T-cell (primary cell): ENCODE measurements around the gene MMS19. TPM values are rescaled to one million over a fixed set of nuclear protein-coding genes. Genes with fewer than 3 reads are reported as not detected.

Experiments used
- ATAC-seq, 4 experiments: fragments of 200-7000 bp in 3 of 4; fragments of 150-1000 bp in 1 of 4; cut with Tn5 transposase; replicated peaks in 1 of 4; 1 replicate in 3 of 4; 2 replicates in 1 of 4; pipeline ENCODE4 v1.10.0; 2021; ENCODE audit warnings: moderate library complexity in 3 of 4, mild to moderate bottlenecking in 2 of 4, moderate number of reproducible peaks in 1 of 4
- CTCF ChIA-PET, 2 donors: fragments of 300-600 bp; sonication (Branson Sonifier 250); formaldehyde crosslinking; loops; one replicate each; lab custom pipeline; 2022; ENCODE audit warnings: antibody characterized with exemption in 2 of 2; lab: Charles Lee
- POLR2A ChIA-PET, 2 donors: fragments of 300-600 bp; sonication (Branson Sonifier 250); formaldehyde crosslinking; loops; one replicate each; lab custom pipeline; 2022; ENCODE audit warnings: antibody characterized with exemption in 2 of 2; lab: Charles Lee
- DNase-seq, 35 experiments: peaks; one replicate each; pipeline versions ENCODE4 v3.0.0 to v3.0.0-alpha.2; 2013 to 2023
- H3K27ac ChIP-seq: one replicate; pipeline ENCODE4 v1.5.1; 2013; ENCODE audit warnings: low read length
- H3K27me3 ChIP-seq, 2 experiments: replicated peaks in 1 of 2; 1 replicate in 1 of 2; 2 replicates in 1 of 2; pipeline versions ENCODE4 v1.6.1 to v1.7.0; 2013; ENCODE audit warnings: low read length in 1 of 2, mixed read lengths in 1 of 2; ENCODE audit not compliant: control insufficient read depth in 2 of 2, insufficient read depth in 2 of 2; ENCODE audit errors: extremely low read depth in 1 of 2
- H3K36me3 ChIP-seq, 2 donors: 1 replicate in 1 of 2; 2 replicates in 1 of 2; pipeline versions ENCODE4 v1.6.1 to v1.7.0; 2013; ENCODE audit warnings: low read length in 1 of 2; ENCODE audit not compliant: control insufficient read depth in 2 of 2, insufficient read depth in 1 of 2; ENCODE audit errors: extremely low read depth in 1 of 2
- H3K4me1 ChIP-seq, 2 experiments: 1 replicate in 1 of 2; 2 replicates in 1 of 2; pipeline versions ENCODE4 v1.6.1 to v1.7.0; 2013; ENCODE audit warnings: low read length in 2 of 2, mixed read lengths in 1 of 2; ENCODE audit not compliant: insufficient read depth in 2 of 2, control insufficient read depth in 1 of 2; ENCODE audit errors: extremely low read depth in 1 of 2
- H3K4me3 ChIP-seq, 2 donors: 1 replicate in 1 of 2; 2 replicates in 1 of 2; pipeline versions ENCODE4 v1.5.1 to v1.7.0; 2013; ENCODE audit warnings: mild to moderate bottlenecking in 2 of 2, low read length in 1 of 2, moderate library complexity in 1 of 2; ENCODE audit not compliant: control insufficient read depth in 1 of 2; ENCODE audit errors: extremely low read depth in 1 of 2
- H3K9me3 ChIP-seq: 2 replicates; pipeline ENCODE4 v1.7.0; 2013
- H3K27ac Mint-ChIP-seq, 2 donors: one replicate each; pipeline ENCODE4 v1.8.0; 2020 to 2021; ENCODE audit warnings: mild to moderate bottlenecking in 2 of 2, mixed read lengths in 2 of 2
- H3K27me3 Mint-ChIP-seq, 2 donors: one replicate each; pipeline ENCODE4 v1.8.0; 2021 to 2022; ENCODE audit warnings: mixed read lengths in 2 of 2
- H3K36me3 Mint-ChIP-seq: one replicate; pipeline ENCODE4 v1.8.0; 2021; ENCODE audit warnings: mixed read lengths
- H3K4me1 Mint-ChIP-seq, 3 donors: one replicate each; pipeline ENCODE4 v1.8.0; 2020 to 2022; ENCODE audit warnings: mixed read lengths in 3 of 3, mild to moderate bottlenecking in 1 of 3
- H3K4me3 Mint-ChIP-seq, 3 donors: one replicate each; pipeline ENCODE4 v1.8.0; 2020 to 2022; ENCODE audit warnings: mild to moderate bottlenecking in 3 of 3, mixed read lengths in 3 of 3, moderate library complexity in 3 of 3
- H3K9me3 Mint-ChIP-seq, 3 donors: one replicate each; pipeline ENCODE4 v1.8.0; 2020 to 2022; ENCODE audit warnings: mixed read lengths in 3 of 3
- WGBS: methylation state at CpG from one replicate; pipeline ENCODE4 v1.1.5; 2013; ENCODE audit warnings: missing lambda C conversion rate; ENCODE audit not compliant: insufficient coverage; 5-methylcytosine and 5-hydroxymethylcytosine counted together
- total RNA-seq, 35 experiments: library from RNA in 6 of 35; stranded (reverse) in 6 of 35; fragments of 120-200 nt in 1 of 35; gene quantifications; one replicate each; pipeline versions ENCODE4 v1.2.1 to v1.2.4 and lab custom pipeline; 2013 to 2026

MMS19 gene
- total RNA-seq, 5 donors from 2014 or later (not counting 1 experiment from before 2014, with no cell fraction given), result 73.8 to 106 (median 93.7) TPM

DNA sequence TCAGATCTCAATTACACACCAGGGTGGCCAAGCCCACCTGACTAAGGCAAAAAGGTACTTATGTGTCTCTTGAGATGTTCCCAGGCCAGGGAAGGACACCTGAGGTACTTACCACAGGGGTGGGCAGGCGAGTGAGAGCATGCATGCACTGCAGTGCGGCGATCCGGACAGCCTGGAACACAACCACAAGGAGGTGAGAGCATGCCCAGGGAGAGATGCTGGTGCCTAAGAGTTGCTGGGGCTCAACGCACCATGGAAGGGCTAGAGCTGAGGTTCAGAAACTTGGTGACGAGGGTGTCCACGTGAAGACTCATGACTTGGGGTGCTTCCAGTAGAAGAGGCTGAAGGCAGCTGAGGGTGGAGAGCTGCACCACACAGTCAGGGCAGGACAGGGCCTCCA lies 39.1 kb downstream of the MMS19 start:
- ATAC-seq, result no peak
- H3K4me3 ChIP-seq, result no peak overlapping the region
- Mint-ChIP-seq H3K27me3 (no peaks in the 10 kb centered on the region), H3K36me3 (peaks cover 59% of the 10 kb centered on the region), H3K4me3 (no peak overlapping the region), H3K27ac (no peak overlapping the region), H3K4me1 (peaks cover 0 to 14% (median 14%) of the 10 kb centered on the region in 3 donors), H3K9me3 (no peaks in the 10 kb centered on the region)
- 97% methylated on average over 7 of the region's 7 CpGs for WGBS
- H3K4me1 ChIP-seq, result peaks cover 0 to 5% of the 10 kb centered on the region in 2 experiments
- H3K27ac ChIP-seq, result no peak overlapping the region
- peaks cover 1 to 83% of the 10 kb centered on the region in 2 donors for H3K36me3 ChIP-seq
- DNase-seq, result no peak
- ChIA-PET POLR2A (no interaction called here), CTCF (interaction anchor here in 1 of 2 donors (0.6 kb wide), 1 partner anchor 50 kb away, joined by 6 read pairs; no protein-coding TSS in a partner anchor)
- H3K27me3 ChIP-seq, result no peaks in the 10 kb centered on the region
- no peaks in the 10 kb centered on the region for H3K9me3 ChIP-seq

DNA sequence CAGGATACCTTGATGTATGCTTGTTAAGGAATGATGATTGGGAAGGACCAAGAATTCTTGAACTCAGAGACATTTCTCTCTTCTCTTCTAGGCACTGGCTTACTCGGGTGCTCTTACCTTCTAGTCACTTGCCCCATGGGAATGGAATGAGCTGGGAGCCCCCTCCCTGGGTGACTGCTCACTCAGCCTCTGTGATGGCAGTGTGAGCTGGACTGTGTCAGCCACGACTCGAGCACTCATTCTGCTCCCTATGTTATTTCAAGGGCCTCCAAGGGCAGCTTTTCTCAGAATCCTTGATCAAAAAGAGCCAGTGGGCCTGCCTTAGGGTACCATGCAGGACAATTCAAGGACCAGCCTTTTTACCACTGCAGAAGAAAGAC lies 41.5 kb downstream of the MMS19 start:
- Mint-ChIP-seq H3K27me3 (no peaks in the 10 kb centered on the region), H3K4me3 (no peak overlapping the region), H3K4me1 (peaks cover 6 to 32% (median 31%) of the 10 kb centered on the region in 3 donors), H3K36me3 (peaks cover 55% of the 10 kb centered on the region), H3K27ac (peak overlapping the region in 1 of 2 donors; percentile 7), H3K9me3 (no peaks in the 10 kb centered on the region)
- H3K27me3 ChIP-seq, result no peaks in the 10 kb centered on the region
- no peaks in the 10 kb centered on the region for H3K9me3 ChIP-seq
- peaks cover 0 to 5% of the 10 kb centered on the region in 2 experiments for H3K4me1 ChIP-seq
- no peak for DNase-seq
- ChIA-PET CTCF (interaction anchor here in 1 of 2 donors (0.6 to 0.7 kb wide), 2 partner anchors 9 to 419 kb away, joined by 3 to 5 read pairs; no protein-coding TSS in a partner anchor), POLR2A (interaction anchor here (0.7 kb wide), 2 partner anchors 55 to 401 kb away, joined by 9 read pairs; partner anchors contain the start of gene RRP12 (in 1 of the 2))
- H3K4me3 ChIP-seq, result no peak overlapping the region
- no peak overlapping the region for H3K27ac ChIP-seq
- ATAC-seq, result no peak
- peaks cover 3 to 81% of the 10 kb centered on the region in 2 donors for H3K36me3 ChIP-seq
- 100% methylated on average over 3 of the region's 3 CpGs for WGBS

DNA sequence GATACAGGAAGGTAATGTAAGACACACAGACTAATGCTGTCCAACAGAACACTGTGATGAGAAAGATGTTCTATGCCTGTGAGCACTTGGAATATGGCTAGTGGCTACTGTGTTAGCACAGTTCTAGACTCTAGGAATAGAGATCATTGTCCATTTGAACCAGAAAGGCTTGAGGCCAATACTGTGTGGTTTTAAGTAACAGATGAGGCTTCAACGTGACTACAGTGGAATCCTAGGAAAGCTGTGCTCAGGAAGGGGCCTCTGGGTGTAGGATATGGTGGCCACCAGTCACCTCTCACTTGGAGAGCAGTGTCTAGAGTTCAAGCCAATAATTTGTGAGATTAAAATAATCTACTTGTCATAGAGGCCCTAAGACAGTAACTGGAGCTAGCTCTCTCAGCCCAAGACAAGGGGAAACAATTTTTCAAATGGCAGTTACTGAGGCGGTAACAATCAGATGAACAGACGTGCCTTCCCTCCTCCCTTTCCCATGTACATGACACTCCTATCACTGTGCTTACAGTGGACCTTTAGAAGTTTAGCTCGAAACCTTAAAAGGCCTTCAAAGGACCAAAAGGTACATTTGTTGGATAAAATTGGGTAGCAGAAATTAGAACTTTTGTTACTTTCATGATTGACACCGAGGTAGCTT lies 42.1 kb downstream of the MMS19 start:
- ATAC-seq, result no peak
- H3K36me3 ChIP-seq, result peaks cover 3 to 77% of the 10 kb centered on the region in 2 donors

DNA sequence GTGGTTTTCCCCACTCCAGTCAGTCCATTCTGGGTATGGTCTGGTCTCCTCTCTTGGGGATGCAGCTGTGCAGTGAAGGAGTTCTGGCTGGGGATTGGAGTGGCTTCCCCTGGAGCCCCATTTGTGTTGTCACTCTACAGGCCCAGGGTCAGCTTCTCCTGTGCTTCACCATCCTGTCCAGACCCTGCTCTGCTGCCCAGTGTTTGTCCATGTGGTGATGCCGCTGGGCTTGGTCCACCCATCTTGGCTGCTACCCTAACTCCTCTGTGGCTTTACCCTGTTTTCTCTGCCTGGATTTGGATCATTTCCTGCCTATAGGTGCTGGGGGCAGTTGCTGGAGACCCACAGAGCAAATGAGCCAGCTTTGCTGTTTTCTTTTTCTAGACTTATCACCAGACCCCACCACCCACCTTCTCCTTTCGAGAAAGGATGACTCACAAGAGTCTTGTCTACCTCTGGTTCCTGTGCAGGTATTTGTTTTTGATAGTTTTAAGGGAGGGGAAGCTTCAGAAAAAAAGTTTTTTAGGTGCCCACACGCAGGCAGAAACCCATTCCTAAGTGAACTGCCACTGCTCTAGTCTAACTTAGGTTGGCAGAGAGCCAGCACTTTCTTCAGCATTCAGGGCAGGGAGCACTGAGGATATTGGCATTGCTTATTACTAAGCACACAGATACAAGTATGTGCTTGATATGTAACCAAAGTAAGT lies 43.7 kb downstream of the MMS19 start:
- no peaks in the 10 kb centered on the region for H3K9me3 Mint-ChIP-seq
- no peaks in the 10 kb centered on the region for H3K27me3 Mint-ChIP-seq
- H3K4me1 ChIP-seq, result peaks cover 0 to 5% of the 10 kb centered on the region in 2 experiments
- CTCF ChIA-PET, result interaction anchor here in 1 of 2 donors (0.9 kb wide), 1 partner anchor 98 kb away, joined by 3 read pairs; no protein-coding TSS in a partner anchor
- H3K36me3 Mint-ChIP-seq, result peaks cover 41% of the 10 kb centered on the region
- DNase-seq (peak in 2 of 35 experiments; percentile 18 to 29), ATAC-seq (peak in 3 of 4 experiments; percentile 70 to 78 (median 77))
- H3K27ac ChIP-seq, result peak overlapping the region; percentile 27
- H3K27ac Mint-ChIP-seq, result peak overlapping the region; percentile 98
- WGBS, result 20% methylated on average over 1 of the region's 3 CpGs
- H3K27me3 ChIP-seq, result no peaks in the 10 kb centered on the region
- POLR2A ChIA-PET, result no interaction called here
- peaks cover 5 to 63% of the 10 kb centered on the region in 2 donors for H3K36me3 ChIP-seq
- no peak overlapping the region for H3K4me3 ChIP-seq
- H3K9me3 ChIP-seq, result no peaks in the 10 kb centered on the region
- peaks cover 15 to 40% (median 39%) of the 10 kb centered on the region in 3 donors for H3K4me1 Mint-ChIP-seq
- peak overlapping the region in 2 of 3 donors; percentile 17 to 60 for H3K4me3 Mint-ChIP-seq

More for the DNA sequence above, 42.1 kb downstream of the MMS19 start:
- Mint-ChIP-seq H3K27me3 (no peaks in the 10 kb centered on the region), H3K27ac (peak overlapping the region; percentile 98), H3K4me1 (peaks cover 6 to 32% (median 31%) of the 10 kb centered on the region in 3 donors), H3K36me3 (peaks cover 49% of the 10 kb centered on the region), H3K9me3 (no peaks in the 10 kb centered on the region), H3K4me3 (no peak overlapping the region)
- no peak overlapping the region for H3K4me3 ChIP-seq
- no peaks in the 10 kb centered on the region for H3K27me3 ChIP-seq
- H3K4me1 ChIP-seq, result peaks cover 0 to 5% of the 10 kb centered on the region in 2 experiments
- DNase-seq, result no peak
- no peaks in the 10 kb centered on the region for H3K9me3 ChIP-seq
- POLR2A ChIA-PET, result no interaction called here
- WGBS, result 100% methylated on average over 2 of the region's 5 CpGs
- H3K27ac ChIP-seq, result no peak overlapping the region
- CTCF ChIA-PET, result no interaction called here

DNA sequence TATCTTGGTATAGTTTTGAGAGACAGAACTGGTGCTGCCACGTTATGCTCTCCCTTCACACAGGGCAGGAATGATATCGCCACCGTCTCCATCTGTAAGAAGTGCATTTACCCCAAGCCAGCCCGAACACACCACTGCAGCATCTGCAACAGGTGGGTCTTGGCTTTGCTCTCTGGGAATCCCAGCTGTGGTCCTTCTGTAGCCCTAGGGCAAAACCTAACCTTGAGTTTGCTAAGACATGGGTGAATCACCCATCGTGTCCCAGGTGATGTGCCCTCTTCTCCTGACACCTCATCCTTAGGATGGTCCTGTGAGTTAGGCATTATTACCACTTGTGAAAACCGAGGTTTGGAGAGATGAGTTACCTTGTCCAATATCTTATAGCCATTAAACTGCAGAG lies 45.9 kb downstream of the MMS19 start:
- Mint-ChIP-seq H3K27me3 (no peaks in the 10 kb centered on the region), H3K9me3 (no peaks in the 10 kb centered on the region), H3K4me3 (no peak overlapping the region), H3K4me1 (peaks cover 25 to 54% (median 52%) of the 10 kb centered on the region in 3 donors), H3K27ac (peak overlapping the region; percentile 27 to 80), H3K36me3 (peaks cover 25% of the 10 kb centered on the region)
- no peaks in the 10 kb centered on the region for H3K27me3 ChIP-seq
- ATAC-seq, result no peak
- no peak for DNase-seq
- ChIA-PET CTCF (interaction anchor here in 1 of 2 donors (0.7 kb wide), 1 partner anchor 12 kb away, joined by 3 read pairs; no protein-coding TSS in a partner anchor), POLR2A (no interaction called here)
- peaks cover 5 to 45% of the 10 kb centered on the region in 2 donors for H3K36me3 ChIP-seq
- no peaks in the 10 kb centered on the region for H3K9me3 ChIP-seq
- no peak overlapping the region for H3K4me3 ChIP-seq
- 93% methylated on average over 4 of the region's 6 CpGs for WGBS
- H3K4me1 ChIP-seq, result peaks cover 0 to 7% of the 10 kb centered on the region in 2 experiments
- H3K27ac ChIP-seq, result no peak overlapping the region

DNA sequence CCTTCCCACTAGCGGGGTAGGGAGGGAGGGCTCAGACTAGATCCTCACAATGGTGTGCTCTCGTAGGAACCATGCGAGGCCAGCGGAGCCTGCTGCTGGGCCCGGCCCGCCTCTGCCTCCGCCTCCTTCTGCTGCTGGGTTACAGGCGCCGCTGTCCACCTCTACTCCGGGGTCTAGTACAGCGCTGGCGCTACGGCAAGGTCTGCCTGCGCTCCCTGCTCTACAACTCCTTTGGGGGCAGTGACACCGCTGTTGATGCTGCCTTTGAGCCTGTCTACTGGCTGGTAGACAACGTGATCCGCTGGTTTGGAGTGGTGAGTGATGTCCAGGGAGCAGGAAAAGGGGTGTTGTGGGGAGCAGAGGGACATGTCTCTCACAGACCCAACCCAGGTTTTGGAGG lies 46.6 kb downstream of the MMS19 start:
- Histone ChIP-seq H3K4me3 (no peak overlapping the region), H3K27me3 (no peaks in the 10 kb centered on the region), H3K36me3 (peaks cover 5 to 37% of the 10 kb centered on the region in 2 donors), H3K4me1 (peaks cover 0 to 14% of the 10 kb centered on the region in 2 experiments), H3K9me3 (no peaks in the 10 kb centered on the region), H3K27ac (no peak overlapping the region)
- ChIA-PET CTCF (no interaction called here), POLR2A (interaction anchor here in 1 of 2 donors (0.5 kb wide), 1 partner anchor 12 kb away, joined by 3 read pairs; no protein-coding TSS in a partner anchor)
- ATAC-seq, result no peak
- Mint-ChIP-seq H3K27me3 (no peaks in the 10 kb centered on the region), H3K36me3 (peaks cover 22% of the 10 kb centered on the region), H3K4me1 (peaks cover 25 to 61% (median 60%) of the 10 kb centered on the region in 3 donors), H3K27ac (no peak overlapping the region), H3K9me3 (no peaks in the 10 kb centered on the region), H3K4me3 (no peak overlapping the region)
- WGBS, result 95% methylated on average over 12 of the region's 17 CpGs
- no peak for DNase-seq
